Thyroid gland (tissue), 4 donors: ENCODE results near the gene SPAG6. TPM values are rescaled to one million over a fixed set of nuclear protein-coding genes. Genes with fewer than 3 reads are reported as not detected.
A peak's percentile ranks its signal among the peaks of the same experiment; 100 is the strongest.

ENCODE experiments used
- DNase-seq, 2 donors: peaks; one replicate each; pipeline ENCODE4 v3.0.0-alpha.2; 2019
- H3K27ac ChIP-seq, 3 donors: fragments of 200-600 bp; sonication (generic); 1 replicate in 2 of 3; 2 replicates in 1 of 3; pipeline ENCODE4 v1.5.1; 2016 to 2019; ENCODE audit warnings: mild to moderate bottlenecking in 1 of 3, moderate library complexity in 1 of 3
- H3K27me3 ChIP-seq: fragments of 200-600 bp; sonication (generic); one replicate; pipeline ENCODE4 v1.5.1; 2019
- H3K36me3 ChIP-seq, 2 donors: fragments of 200-600 bp; sonication (generic); one replicate each; pipeline ENCODE4 v1.5.1; 2016 to 2019
- H3K4me1 ChIP-seq, 2 donors: fragments of 200-600 bp; sonication (generic); one replicate each; pipeline ENCODE4 v1.5.1; 2017 to 2019
- H3K4me3 ChIP-seq, 3 donors: fragments of 200-600 bp; sonication (generic); replicated peaks in 1 of 3; 1 replicate in 2 of 3; 2 replicates in 1 of 3; pipeline ENCODE4 v1.5.1; 2016; ENCODE audit warnings: mild to moderate bottlenecking in 1 of 3
- H3K9me3 ChIP-seq: fragments of 200-600 bp; sonication (generic); one replicate; pipeline ENCODE4 v1.5.1; 2017
- CTCF ChIP-seq, 6 experiments: fragments of 200-600 bp in 3 of 6; fragments of 450-650 bp in 3 of 6; sonication (generic) in 3 of 6; IDR thresholded peaks; one replicate each; pipeline ENCODE4 v1.5.1; 2016 to 2019; ENCODE audit warnings: antibody characterized with exemption in 6 of 6, mild to moderate bottlenecking in 2 of 6, inconsistent platforms in 1 of 6, moderate library complexity in 1 of 6
- POLR2A ChIP-seq, 2 donors: fragments of 450-650 bp; IDR thresholded peaks; one replicate each; pipeline ENCODE4 v1.6.1; 2017; ENCODE audit warnings: antibody characterized with exemption in 2 of 2, mild to moderate bottlenecking in 2 of 2, moderate library complexity in 1 of 2
- WGBS, 2 donors: methylation state at CpG; one replicate each; pipeline ENCODE4 v1.1.5; 2017; 5-methylcytosine and 5-hydroxymethylcytosine counted together
- intact Hi-C: fragments of 100-400 bp; cut with DNase I; formaldehyde crosslinking; loops from one replicate; pipeline ENCODE4 v1.15.1; 2023
- total RNA-seq, 4 donors: library from RNA; depleted of rRNA; stranded (reverse); fragments of >200 nt; gene quantifications; one replicate each; pipeline ENCODE4 v1.2.3, GENCODE V29; 2016

The SPAG6 gene
- total RNA-seq, 4 donors from 2014 or later, result 0.27 TPM; not detected in 3

- WGBS, 2 donors, result 3 to 5% methylated on average over 24 to 26 of the region's 92 CpGs
- peak; percentile 67 to 69 for DNase-seq
- intact Hi-C loops, result loop anchor here (10.0 kb wide), 2 partner anchors 321 to 801 kb away; partner anchors contain the start of genes DNAJC1 and SKIDA1
Observed at GRCh38 chr10:22325272-22326144, 19.8 kb upstream of the SPAG6 start.

GRCh38 chr10:22326145-22326702 is 19.1 kb upstream of the SPAG6 start:
- Histone ChIP-seq H3K4me3 (peak overlapping the region in 1 of 3 donors; percentile 34), H3K4me1 (peaks cover 13 to 20% of the 10 kb centered on the region in 2 donors), H3K9me3 (no peaks in the 10 kb centered on the region), H3K27me3 (peaks cover 3% of the 10 kb centered on the region), H3K36me3 (peaks cover 11 to 13% of the 10 kb centered on the region in 2 donors), H3K27ac (peak overlapping the region in 2 of 3 donors; percentile 22 to 47)
- intact Hi-C loops, result loop anchor here (10.0 kb wide), 2 partner anchors 321 to 801 kb away; partner anchors contain the start of genes DNAJC1 and SKIDA1
- no peak for DNase-seq
- 80 to 83% methylated on average over 8 of the region's 8 CpGs for WGBS, 2 donors
- no peak for TF ChIP-seq CTCF (IDR thresholded peaks at IDR 0.05)
- no peak for TF ChIP-seq POLR2A (IDR thresholded peaks at IDR 0.05)

More at GRCh38 chr10:22325272-22326144, 19.8 kb upstream of the SPAG6 start:
- H3K4me1 ChIP-seq, result peaks cover 13 to 20% of the 10 kb centered on the region in 2 donors
- H3K27me3 ChIP-seq, result peaks cover 2% of the 10 kb centered on the region
- peaks cover 11 to 13% of the 10 kb centered on the region in 2 donors for H3K36me3 ChIP-seq
- peak overlapping the region in 1 of 3 donors; percentile 34 for H3K4me3 ChIP-seq
- H3K9me3 ChIP-seq, result no peaks in the 10 kb centered on the region
- TF ChIP-seq CTCF (IDR thresholded peaks at IDR 0.05) (no peak), POLR2A (IDR thresholded peaks at IDR 0.05) (no peak)
- peak overlapping the region in 2 of 3 donors; percentile 22 to 47 for H3K27ac ChIP-seq

- intact Hi-C loops, result loop anchor here (10.0 kb wide), 2 partner anchors 324 to 804 kb away; partner anchors contain the start of genes DNAJC1 and SKIDA1
- H3K9me3 ChIP-seq, result no peaks in the 10 kb centered on the region
- TF ChIP-seq CTCF (IDR thresholded peaks at IDR 0.05) (no peak), POLR2A (IDR thresholded peaks at IDR 0.05) (no peak)
- peaks cover 7 to 9% of the 10 kb centered on the region in 2 donors for H3K4me1 ChIP-seq
- peaks cover 10% of the 10 kb centered on the region for H3K27me3 ChIP-seq
- 93 to 97% methylated on average over 3 of the region's 3 CpGs for WGBS, 2 donors
- no peak overlapping the region for H3K4me3 ChIP-seq
- peaks cover 11 to 13% of the 10 kb centered on the region in 2 donors for H3K36me3 ChIP-seq
- H3K27ac ChIP-seq, result no peak overlapping the region
- no peak for DNase-seq
Observed at GRCh38 chr10:22329150-22329549, 16.1 kb upstream of the SPAG6 start.

GRCh38 chr10:22332116-22332692 is 13.1 kb upstream of the SPAG6 start:
- Histone ChIP-seq H3K4me1 (peaks cover 26 to 28% of the 10 kb centered on the region in 2 donors), H3K9me3 (no peaks in the 10 kb centered on the region), H3K4me3 (no peak overlapping the region), H3K36me3 (peaks cover 11 to 13% of the 10 kb centered on the region in 2 donors), H3K27me3 (peaks cover 41% of the 10 kb centered on the region), H3K27ac (no peak overlapping the region)
- WGBS, 2 donors, result 98% methylated on average over 7 of the region's 7 CpGs
- intact Hi-C loops, result no loop called here
- TF ChIP-seq CTCF (IDR thresholded peaks at IDR 0.05), result no peak
- DNase-seq, result no peak
